Measurements from ENCODE around the gene PGAP6.
"Not testable (repeated sequence)": the region's sequence is repeated elsewhere in the genome, so short reads cannot be mapped to it uniquely, and the experiment has no call there.

PGAP6 gene

DNA sequence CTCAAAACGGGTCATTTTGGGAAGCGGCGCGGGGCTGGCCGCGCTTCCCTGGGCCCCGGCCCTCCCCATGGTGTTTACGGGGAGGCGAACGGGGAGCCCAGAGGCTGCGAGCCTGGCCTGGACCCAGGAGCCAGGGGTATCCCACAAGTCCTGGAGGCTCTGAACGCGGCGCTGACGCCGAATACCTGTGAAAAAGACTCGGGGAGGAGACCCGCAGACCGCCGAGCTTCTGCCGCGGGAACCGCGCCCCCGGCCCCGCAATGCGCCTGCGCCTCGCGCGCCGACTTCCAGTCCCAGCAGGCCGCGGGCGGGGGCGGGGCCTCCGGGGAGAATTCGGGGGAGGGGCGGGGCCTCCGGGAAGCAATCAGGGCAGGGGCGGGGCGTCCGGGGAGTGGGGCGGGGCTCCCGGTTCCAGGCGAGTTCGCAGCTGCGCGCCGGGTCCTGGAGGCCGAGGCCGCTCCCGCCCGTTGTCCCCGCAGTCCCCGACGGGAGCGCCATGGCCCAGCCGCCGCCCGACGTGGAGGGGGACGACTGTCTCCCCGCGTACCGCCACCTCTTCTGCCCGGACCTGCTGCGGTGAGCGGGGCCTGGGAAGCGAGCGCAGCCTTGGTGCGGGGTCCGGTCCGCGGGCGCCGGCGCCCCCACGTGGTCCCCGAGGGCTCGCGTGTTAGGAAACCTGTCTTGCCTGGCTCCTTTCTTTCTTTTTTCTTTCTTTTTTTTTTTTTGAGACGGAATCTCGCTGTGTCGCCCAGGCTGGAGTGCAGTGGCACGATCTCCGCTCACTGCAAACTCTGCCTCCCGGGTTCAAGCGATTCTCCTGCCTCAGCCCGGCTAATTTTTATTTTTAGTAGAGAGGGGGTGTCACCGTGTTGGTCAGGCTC is 19.9 kb upstream of the PGAP6 start, which contains the start of gene DECR2:
TSS of gene DECR2 (plus strand) at position 418 of the 881 bp plus-strand sequence. CDS start at position 497, 79 bp downstream.
- peak; percentile 91 for DNase-seq

DNA sequence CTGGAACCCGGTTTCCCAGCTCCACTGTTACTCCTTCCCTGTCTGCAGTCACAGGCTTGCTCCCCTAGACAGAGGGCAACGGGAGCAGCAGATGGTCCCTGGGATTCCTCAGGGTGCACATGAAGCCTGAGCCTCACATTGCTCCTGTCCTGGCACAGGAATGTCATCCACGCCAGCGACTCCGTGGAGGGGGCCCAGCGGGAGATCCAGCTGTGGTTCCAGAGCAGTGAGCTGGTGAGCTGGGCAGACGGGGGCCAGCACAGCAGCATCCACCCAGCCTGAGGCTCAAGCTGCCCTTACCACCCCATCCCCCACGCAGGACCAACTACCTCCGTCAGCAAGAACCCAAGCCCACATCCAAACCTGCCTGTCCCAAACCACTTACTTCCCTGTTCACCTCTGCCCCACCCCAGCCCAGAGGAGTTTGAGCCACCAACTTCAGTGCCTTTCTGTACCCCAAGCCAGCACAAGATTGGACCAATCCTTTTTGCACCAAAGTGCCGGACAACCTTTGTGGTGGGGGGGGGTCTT is 18.3 kb upstream of the PGAP6 start:
- no peak for DNase-seq

GRCh38 chr16:399340-400019 is 17.7 kb upstream of the PGAP6 start:
- no peak for DNase-seq

- DNase-seq = no peak
Measured at GRCh38 chr16:398561-399339, 17.0 kb upstream of the PGAP6 start.

DNA sequence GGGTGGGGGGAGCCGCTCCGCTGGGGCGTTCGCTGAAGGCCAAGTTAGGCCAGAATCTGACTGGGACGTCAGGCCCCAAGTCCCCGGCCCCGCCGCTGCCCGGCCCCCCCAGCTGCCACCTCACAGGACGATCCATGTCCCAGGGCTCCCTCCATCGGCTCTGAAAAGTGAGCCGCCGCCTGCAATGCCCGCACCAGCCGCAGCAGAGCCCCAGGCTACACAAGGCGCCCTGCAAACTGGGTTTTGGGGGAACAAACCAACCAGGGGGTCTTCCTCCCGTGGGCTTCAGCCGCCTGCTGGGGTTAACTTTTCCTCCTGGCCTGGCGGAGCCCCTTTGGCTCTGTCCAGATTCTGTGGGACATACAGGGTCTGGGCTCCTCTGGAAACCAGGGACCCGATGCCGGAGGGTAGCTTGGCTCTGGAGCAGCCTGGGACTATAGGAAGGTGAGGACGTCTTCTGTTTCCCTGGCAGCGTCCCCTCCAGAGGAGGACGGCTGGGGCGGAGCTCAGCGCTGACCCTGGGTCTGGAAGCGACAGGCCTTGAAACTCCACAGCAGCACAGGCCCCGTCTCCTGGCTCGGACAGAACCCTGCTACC is 16.1 kb upstream of the PGAP6 start:
- DNase-seq = peak; percentile 18

- no peak for DNase-seq
Measured at GRCh38 chr16:397135-397661, 15.4 kb upstream of the PGAP6 start, which contains the start of gene NME4. Gene NME4 (plus strand): TSS chr16:397199. CDS start chr16:397223, 24 bp downstream.

GRCh38 chr16:396605-397004 is 14.8 kb upstream of the PGAP6 start:
- DNase-seq = peak; percentile 39

GRCh38 chr16:396199-396598 is 14.4 kb upstream of the PGAP6 start:
- DNase-seq = no peak

GRCh38 chr16:392450-393030 is 10.8 kb upstream of the PGAP6 start:
- no peak for DNase-seq

DNA sequence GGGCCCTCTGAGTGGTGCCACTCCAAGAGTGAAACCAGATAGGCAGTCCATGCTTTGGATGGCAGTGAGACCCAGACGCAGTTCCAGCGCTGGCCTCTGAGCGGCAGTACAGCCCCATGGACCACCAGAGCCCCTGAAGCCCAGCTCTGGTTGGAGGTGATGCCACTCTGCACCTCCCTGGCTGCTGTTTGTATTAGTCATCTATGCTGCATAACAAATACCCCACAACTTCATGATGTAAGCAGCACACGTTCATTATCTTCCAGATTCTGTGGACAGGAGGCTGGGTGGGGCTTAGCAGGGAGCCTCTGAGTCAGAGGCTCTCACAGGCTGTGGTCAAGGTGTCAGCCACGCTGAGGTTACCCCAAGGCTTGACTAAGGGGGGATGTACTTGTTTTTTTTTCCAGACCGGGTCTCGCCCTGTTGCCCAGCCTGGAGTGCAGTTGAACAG is 10.1 kb upstream of the PGAP6 start:
- DNase-seq = peak; percentile 31

DNA sequence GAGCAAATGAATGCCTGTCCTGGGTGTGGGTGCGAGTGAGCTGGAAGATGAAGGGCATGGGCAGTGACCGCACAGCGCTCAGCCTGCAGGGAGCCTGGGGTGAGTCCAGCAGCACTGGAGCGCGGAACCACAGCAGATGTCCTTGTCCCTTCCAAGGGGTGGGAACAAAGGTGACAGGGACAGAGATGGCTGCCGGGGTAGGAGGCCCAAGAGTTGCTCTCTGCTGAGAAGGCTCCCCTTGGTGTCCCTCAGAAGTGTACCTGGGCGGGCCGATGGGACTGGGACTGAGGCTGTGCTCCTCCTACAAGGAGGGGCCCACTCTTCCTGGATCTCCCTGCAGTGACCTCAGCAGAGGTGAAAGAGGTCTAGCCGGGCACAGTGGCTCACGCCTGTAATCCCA is 7.6 kb upstream of the PGAP6 start:
- DNase-seq = no peak

GRCh38 chr16:387761-388666 is 6.2 kb upstream of the PGAP6 start:
- DNase-seq = not testable (repeated sequence)

- no peak for DNase-seq
Measured at GRCh38 chr16:386641-387156, 4.9 kb upstream of the PGAP6 start.

- DNase-seq = no peak
Measured at GRCh38 chr16:383326-384051, 1.7 kb upstream of the PGAP6 start.

GRCh38 chr16:381012-381788 is 578 bp downstream of the PGAP6 start:
- DNase-seq = peak; percentile 29

DNA sequence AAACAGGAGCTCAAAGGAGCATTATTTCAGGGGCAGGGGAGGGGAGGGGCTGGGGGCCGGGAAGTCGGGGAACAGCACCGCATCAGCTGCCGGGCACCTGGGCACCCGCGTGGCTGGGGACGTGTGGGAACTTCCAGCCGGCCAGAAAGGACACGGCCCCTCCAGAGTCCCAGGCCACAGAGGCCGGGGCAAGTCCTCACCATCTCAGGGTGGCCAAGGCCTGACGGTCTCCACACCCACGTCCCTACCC is 1.1 kb downstream of the PGAP6 start:
- no peak for DNase-seq

- no peak for DNase-seq
Measured at GRCh38 chr16:379961-380761, 1.6 kb downstream of the PGAP6 start.
